ENCODE results near the gene RPS6KA3.

RPS6KA3 gene

GRCh38 chrX:20266810-20267606, at the start of gene RPS6KA3:
RPS6KA3 (minus strand) TSS chrX:20266909; CDS start chrX:20266632, 277 bp downstream.
- in situ Hi-C loops (cut with MboI; ENCODE audit: low sequenced_read_pairs): no loop called here

GRCh38 chrX:20315140-20315539, 48.4 kb upstream of the RPS6KA3 start:
- in situ Hi-C loops (cut with MboI; ENCODE audit: low sequenced_read_pairs): no loop called here

GRCh38 chrX:20313899-20314298, 47.2 kb upstream of the RPS6KA3 start:
- in situ Hi-C loops (cut with MboI; ENCODE audit: low sequenced_read_pairs): no loop called here

GRCh38 chrX:20312018-20312417, 45.3 kb upstream of the RPS6KA3 start:
- in situ Hi-C loops (cut with MboI; ENCODE audit: low sequenced_read_pairs): no loop called here

GRCh38 chrX:20311505-20311904, 44.8 kb upstream of the RPS6KA3 start:
- in situ Hi-C loops (cut with MboI; ENCODE audit: low sequenced_read_pairs): no loop called here

- in situ Hi-C loops (cut with MboI; ENCODE audit: low sequenced_read_pairs): no loop called here
These were observed 43.1 kb upstream of the RPS6KA3 start for GRCh38 chrX:20309806-20310205.

GRCh38 chrX:20306668-20307067, 40.0 kb upstream of the RPS6KA3 start:
- in situ Hi-C loops (cut with MboI; ENCODE audit: low sequenced_read_pairs): no loop called here

- in situ Hi-C loops (cut with MboI; ENCODE audit: low sequenced_read_pairs): no loop called here
These were observed 34.1 kb upstream of the RPS6KA3 start for GRCh38 chrX:20300822-20301221.

GRCh38 chrX:20294957-20295356, 28.2 kb upstream of the RPS6KA3 start:
- in situ Hi-C loops (cut with MboI; ENCODE audit: low sequenced_read_pairs): no loop called here

GRCh38 chrX:20294284-20294683, 27.6 kb upstream of the RPS6KA3 start:
- in situ Hi-C loops (cut with MboI; ENCODE audit: low sequenced_read_pairs): no loop called here

- in situ Hi-C loops (cut with MboI; ENCODE audit: low sequenced_read_pairs): no loop called here
These were observed 18.8 kb upstream of the RPS6KA3 start for GRCh38 chrX:20285511-20285910.

GRCh38 chrX:20284992-20285391, 18.3 kb upstream of the RPS6KA3 start:
- in situ Hi-C loops (cut with MboI; ENCODE audit: low sequenced_read_pairs): no loop called here

- in situ Hi-C loops (cut with MboI; ENCODE audit: low sequenced_read_pairs): no loop called here
These were observed 17.7 kb upstream of the RPS6KA3 start for GRCh38 chrX:20284444-20284843.

- in situ Hi-C loops (cut with MboI; ENCODE audit: low sequenced_read_pairs): no loop called here
These were observed 14.2 kb upstream of the RPS6KA3 start for GRCh38 chrX:20280938-20281337.

- in situ Hi-C loops (cut with MboI; ENCODE audit: low sequenced_read_pairs): no loop called here
These were observed 7.4 kb upstream of the RPS6KA3 start for GRCh38 chrX:20274121-20274520.

GRCh38 chrX:20271730-20272129, 5.0 kb upstream of the RPS6KA3 start:
- in situ Hi-C loops (cut with MboI; ENCODE audit: low sequenced_read_pairs): no loop called here

- in situ Hi-C loops (cut with MboI; ENCODE audit: low sequenced_read_pairs): no loop called here
These were observed 4.5 kb upstream of the RPS6KA3 start for GRCh38 chrX:20271186-20271585.

GRCh38 chrX:20270562-20270890, 3.8 kb upstream of the RPS6KA3 start:
- in situ Hi-C loops (cut with MboI; ENCODE audit: low sequenced_read_pairs): no loop called here

GRCh38 chrX:20269848-20270561, 3.3 kb upstream of the RPS6KA3 start:
- in situ Hi-C loops (cut with MboI; ENCODE audit: low sequenced_read_pairs): no loop called here

GRCh38 chrX:20267931-20268701, 1.4 kb upstream of the RPS6KA3 start:
- in situ Hi-C loops (cut with MboI; ENCODE audit: low sequenced_read_pairs): no loop called here

GRCh38 chrX:20267607-20267930, 860 bp upstream of the RPS6KA3 start:
- in situ Hi-C loops (cut with MboI; ENCODE audit: low sequenced_read_pairs): no loop called here

All from HL-60/S4 treated with phorbol 12-myristate 13-acetate at 8.2 ng/mL for 4 days and 3 days (cell line).